Panc1 (cell line): ENCODE results near the gene TNS4. TPM values are rescaled to one million over a fixed set of nuclear protein-coding genes. Genes with fewer than 3 reads are reported as not detected.
A peak's percentile ranks its signal among the peaks of the same experiment; 100 is the strongest.

Experiments
- ATAC-seq: fragments of 200-7000 bp; cut with Tn5 transposase; 2 replicates; pipeline ENCODE4 v1.9.1; 2020; ENCODE audit warnings: mild to moderate bottlenecking, moderate library complexity
- BruUV-seq: library from RNA; stranded (reverse); fragments of 400-500 nt; replicated peaks from 2 replicates; lab custom pipeline; 2021; lab: Mats Ljungman, UMichigan
- CTCF ChIA-PET: fragments of 300-600 bp; sonication (Branson Sonifier 250); formaldehyde crosslinking; loops from one replicate; lab custom pipeline; 2022; ENCODE audit warnings: antibody characterized with exemption; lab: Charles Lee
- POLR2A ChIA-PET: fragments of 300-600 bp; sonication (Branson Sonifier 250); formaldehyde crosslinking; loops from one replicate; lab custom pipeline; 2022; ENCODE audit warnings: antibody characterized with exemption; lab: Charles Lee
- DNase-seq: peaks from one replicate; pipeline ENCODE4 v3.0.0-alpha.2; 2010; ENCODE audit warnings: low read depth, low spot score
- H3K27ac ChIP-seq: 2 replicates; pipeline ENCODE4 v1.5.1; 2011; ENCODE audit warnings: mild to moderate bottlenecking, low read length, inconsistent platforms
- H3K27me3 ChIP-seq: fragments of 200-500 bp; sonication (Bioruptor generic); 2 replicates; pipeline ENCODE4 v1.6.0; 2014; ENCODE audit warnings: low read length, inconsistent platforms; ENCODE audit not compliant: control insufficient read depth, insufficient read depth
- H3K36me3 ChIP-seq: fragments of 200-500 bp; sonication (Bioruptor generic); 2 replicates; pipeline ENCODE4 v1.5.1; 2014; ENCODE audit warnings: inconsistent platforms, mild to moderate bottlenecking, low read length, moderate library complexity; ENCODE audit not compliant: control insufficient read depth, insufficient read depth
- H3K4me1 ChIP-seq: 2 replicates; pipeline ENCODE4 v1.5.1; 2011; ENCODE audit warnings: inconsistent platforms, mild to moderate bottlenecking, low read length, moderate library complexity; ENCODE audit not compliant: control insufficient read depth, insufficient read depth
- H3K4me3 ChIP-seq, 2 experiments: 2 replicates each; pipeline ENCODE4 v1.5.1; 2011 to 2012; ENCODE audit warnings: low read depth in 2 of 2, low read length in 2 of 2, mild to moderate bottlenecking in 2 of 2, inconsistent platforms in 1 of 2, moderate library complexity in 1 of 2
- H3K9me3 ChIP-seq: fragments of 200-500 bp; sonication (Bioruptor generic); 2 replicates; pipeline ENCODE4 v1.5.1; 2014; ENCODE audit warnings: low read depth, mild to moderate bottlenecking, inconsistent platforms, low read length, moderate library complexity; ENCODE audit not compliant: control insufficient read depth, insufficient read depth
- CTCF ChIP-seq: fragments of 450-650 bp; IDR thresholded peaks from 2 replicates; pipeline ENCODE4 v1.5.1; 2017; ENCODE audit warnings: mild to moderate bottlenecking
- POLR2AphosphoS5 ChIP-seq: IDR thresholded peaks from 2 replicates; pipeline ENCODE4 v1.6.1; 2012; ENCODE audit warnings: mild to moderate bottlenecking, low read depth, low read length, moderate library complexity
- SIN3A ChIP-seq: IDR thresholded peaks from 2 replicates; pipeline ENCODE4 v1.6.1; 2012; ENCODE audit warnings: low read depth, mild to moderate bottlenecking, low read length, moderate library complexity, borderline replicate concordance; ENCODE audit not compliant: insufficient read depth
- TCF7L2 ChIP-seq: IDR thresholded peaks from 2 replicates; pipeline ENCODE4 v1.6.1; 2011; ENCODE audit warnings: mild to moderate bottlenecking, low read depth, low read length, inconsistent platforms
- in situ Hi-C: cut with HindIII; loops from 2 replicates; pipeline ENCODE4 v1.10.0; 2016; ENCODE audit warnings: low sequenced_read_pairs, low pct_unique_long_range_greater_than_20kb
- intact Hi-C: fragments of 100-400 bp; cut with micrococcal nuclease; formaldehyde crosslinking; loops from one replicate; pipeline ENCODE4 v1.10.0; 2022; ENCODE audit not compliant: unreplicated experiment
- total RNA-seq: library from RNA; stranded (reverse); gene quantifications from one replicate; pipeline ENCODE4 v1.2.1, GENCODE V29; 2021; ENCODE audit not compliant: unreplicated experiment
- TF ChIP-seq, protein P1 (sequence below), 2 experiments: IDR thresholded peaks; 2 replicates each; pipeline ENCODE4 v1.6.1; 2011 to 2012; ENCODE audit warnings: low read depth in 2 of 2, control low read depth in 1 of 2, low read length in 1 of 2, mild to moderate bottlenecking in 1 of 2, moderate library complexity in 1 of 2; ENCODE audit not compliant: insufficient read depth in 1 of 2

TNS4 gene
- total RNA-seq, 1 experiment from 2014 or later: not detected

DNA sequence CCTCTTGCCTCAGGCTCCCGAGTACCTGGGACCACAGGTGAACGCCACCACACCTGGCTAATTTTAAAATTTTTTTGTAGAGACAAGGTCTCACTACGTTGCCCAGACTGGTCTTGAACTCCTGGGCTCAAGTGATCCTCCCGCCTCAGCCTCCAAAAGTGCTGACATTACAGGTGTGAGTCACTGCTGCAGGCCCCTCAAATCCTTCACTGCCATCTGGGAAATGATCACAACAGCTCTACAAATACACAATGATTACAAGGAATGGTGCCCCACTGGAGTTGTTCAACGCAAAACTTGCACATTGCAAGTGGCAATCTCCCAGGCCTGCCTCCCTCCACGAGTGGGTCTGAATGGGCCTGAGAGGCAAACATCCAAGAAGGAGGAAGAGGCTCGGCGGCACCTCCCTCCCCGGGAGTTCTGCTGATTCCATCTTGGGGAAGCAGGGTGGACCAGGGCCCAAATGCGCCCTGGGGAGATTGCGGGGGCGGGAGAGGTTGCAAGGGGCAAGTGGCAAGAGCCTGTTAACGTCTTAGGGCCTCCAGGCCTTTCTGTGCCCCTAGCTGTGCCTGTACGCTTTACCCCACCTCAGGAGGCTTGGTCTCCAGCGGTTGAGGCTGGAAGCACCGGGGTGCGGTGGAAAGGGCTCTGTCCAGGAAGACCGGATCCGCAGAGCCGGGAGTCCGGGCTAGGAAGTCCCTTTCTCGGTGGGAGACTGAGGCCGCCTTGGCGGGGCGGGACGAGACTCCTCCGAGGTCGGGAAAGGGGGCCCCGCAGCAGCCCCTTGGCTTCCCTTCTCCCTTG lies 58.8 kb downstream of the TNS4 start:
- Histone ChIP-seq H3K27me3 (no peaks in the 10 kb centered on the region), H3K4me3 (peak overlapping the region; percentile 41 to 58), H3K36me3 (no peaks in the 10 kb centered on the region), H3K4me1 (peaks cover 11% of the 10 kb centered on the region), H3K27ac (peak overlapping the region; percentile 58; the same call in 1 of the 2 replicates), H3K9me3 (no peaks in the 10 kb centered on the region)
- in situ Hi-C loops: no loop called here
- ChIA-PET POLR2A (interaction anchor here (0.7 kb wide), 1 partner anchor 11 kb away, joined by 3 read pairs; no protein-coding TSS in a partner anchor), CTCF (interaction anchor here (0.5 to 2.9 kb wide), 7 partner anchors 20 to 90 kb away, joined by 3 to 17 read pairs (median 7); no protein-coding TSS in a partner anchor)
- TF ChIP-seq TCF7L2 (no peak), CTCF (no peak), POLR2AphosphoS5 (no peak), SIN3A (no peak)
- TF ChIP-seq, protein P1, sequence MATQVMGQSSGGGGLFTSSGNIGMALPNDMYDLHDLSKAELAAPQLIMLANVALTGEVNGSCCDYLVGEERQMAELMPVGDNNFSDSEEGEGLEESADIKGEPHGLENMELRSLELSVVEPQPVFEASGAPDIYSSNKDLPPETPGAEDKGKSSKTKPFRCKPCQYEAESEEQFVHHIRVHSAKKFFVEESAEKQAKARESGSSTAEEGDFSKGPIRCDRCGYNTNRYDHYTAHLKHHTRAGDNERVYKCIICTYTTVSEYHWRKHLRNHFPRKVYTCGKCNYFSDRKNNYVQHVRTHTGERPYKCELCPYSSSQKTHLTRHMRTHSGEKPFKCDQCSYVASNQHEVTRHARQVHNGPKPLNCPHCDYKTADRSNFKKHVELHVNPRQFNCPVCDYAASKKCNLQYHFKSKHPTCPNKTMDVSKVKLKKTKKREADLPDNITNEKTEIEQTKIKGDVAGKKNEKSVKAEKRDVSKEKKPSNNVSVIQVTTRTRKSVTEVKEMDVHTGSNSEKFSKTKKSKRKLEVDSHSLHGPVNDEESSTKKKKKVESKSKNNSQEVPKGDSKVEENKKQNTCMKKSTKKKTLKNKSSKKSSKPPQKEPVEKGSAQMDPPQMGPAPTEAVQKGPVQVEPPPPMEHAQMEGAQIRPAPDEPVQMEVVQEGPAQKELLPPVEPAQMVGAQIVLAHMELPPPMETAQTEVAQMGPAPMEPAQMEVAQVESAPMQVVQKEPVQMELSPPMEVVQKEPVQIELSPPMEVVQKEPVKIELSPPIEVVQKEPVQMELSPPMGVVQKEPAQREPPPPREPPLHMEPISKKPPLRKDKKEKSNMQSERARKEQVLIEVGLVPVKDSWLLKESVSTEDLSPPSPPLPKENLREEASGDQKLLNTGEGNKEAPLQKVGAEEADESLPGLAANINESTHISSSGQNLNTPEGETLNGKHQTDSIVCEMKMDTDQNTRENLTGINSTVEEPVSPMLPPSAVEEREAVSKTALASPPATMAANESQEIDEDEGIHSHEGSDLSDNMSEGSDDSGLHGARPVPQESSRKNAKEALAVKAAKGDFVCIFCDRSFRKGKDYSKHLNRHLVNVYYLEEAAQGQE (IDR thresholded peaks at IDR 0.05; ENCODE audit: insufficient read depth in 1 of 2, low read depth in 2 of 2, low read length in 1 of 2): no peak
- intact Hi-C loops: loop anchor here (5.0 kb wide), 1 partner anchor 35 kb away; no protein-coding TSS in a partner anchor
- no peak for DNase-seq
- ATAC-seq: peak; percentile 62
- no TSS peak for BruUV-seq

DNA sequence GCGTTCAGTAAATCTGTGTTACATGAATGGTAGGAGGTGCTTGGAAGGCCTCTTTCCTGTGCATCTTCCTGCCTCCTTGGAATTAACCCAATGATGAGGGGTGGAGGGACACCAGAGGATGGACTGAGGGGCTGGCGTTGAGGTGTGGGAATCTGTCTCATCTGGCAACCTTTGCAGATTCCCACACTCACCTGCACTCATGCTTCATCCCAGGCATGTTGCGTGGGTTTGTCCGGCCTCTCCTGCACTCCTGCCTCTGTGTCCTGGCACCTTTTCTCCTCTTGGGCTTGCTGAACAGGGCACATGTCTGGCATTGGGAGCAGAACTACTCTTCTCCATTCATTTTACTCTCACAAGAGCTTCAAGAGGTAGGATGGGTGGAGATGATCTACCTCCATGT lies 61.3 kb downstream of the TNS4 start:
- in situ Hi-C loops: no loop called here
- no peak for TF ChIP-seq TCF7L2
- TF ChIP-seq POLR2AphosphoS5: no peak
- TF ChIP-seq, protein P1 (IDR thresholded peaks at IDR 0.05; ENCODE audit: insufficient read depth in 1 of 2, low read depth in 2 of 2, low read length in 1 of 2): no peak
- no peak for TF ChIP-seq SIN3A
- no peak for TF ChIP-seq CTCF
- CTCF ChIA-PET: interaction anchor here (0.6 to 1.9 kb wide), 4 partner anchors 16 to 120 kb away, joined by 3 to 24 read pairs (median 3); no protein-coding TSS in a partner anchor

More for the DNA sequence above, 61.3 kb downstream of the TNS4 start:
- Histone ChIP-seq H3K4me3 (no peak overlapping the region), H3K36me3 (no peaks in the 10 kb centered on the region), H3K4me1 (peaks cover 9% of the 10 kb centered on the region), H3K9me3 (no peaks in the 10 kb centered on the region), H3K27ac (no peak overlapping the region), H3K27me3 (no peaks in the 10 kb centered on the region)
- BruUV-seq: no TSS peak
- POLR2A ChIA-PET: no interaction called here
- no peak for ATAC-seq
- no peak for DNase-seq
- intact Hi-C loops: loop anchor here (5.0 kb wide), 1 partner anchor 37 kb away; no protein-coding TSS in a partner anchor
